ENCODE data around the gene TRIM72.

DNA sequence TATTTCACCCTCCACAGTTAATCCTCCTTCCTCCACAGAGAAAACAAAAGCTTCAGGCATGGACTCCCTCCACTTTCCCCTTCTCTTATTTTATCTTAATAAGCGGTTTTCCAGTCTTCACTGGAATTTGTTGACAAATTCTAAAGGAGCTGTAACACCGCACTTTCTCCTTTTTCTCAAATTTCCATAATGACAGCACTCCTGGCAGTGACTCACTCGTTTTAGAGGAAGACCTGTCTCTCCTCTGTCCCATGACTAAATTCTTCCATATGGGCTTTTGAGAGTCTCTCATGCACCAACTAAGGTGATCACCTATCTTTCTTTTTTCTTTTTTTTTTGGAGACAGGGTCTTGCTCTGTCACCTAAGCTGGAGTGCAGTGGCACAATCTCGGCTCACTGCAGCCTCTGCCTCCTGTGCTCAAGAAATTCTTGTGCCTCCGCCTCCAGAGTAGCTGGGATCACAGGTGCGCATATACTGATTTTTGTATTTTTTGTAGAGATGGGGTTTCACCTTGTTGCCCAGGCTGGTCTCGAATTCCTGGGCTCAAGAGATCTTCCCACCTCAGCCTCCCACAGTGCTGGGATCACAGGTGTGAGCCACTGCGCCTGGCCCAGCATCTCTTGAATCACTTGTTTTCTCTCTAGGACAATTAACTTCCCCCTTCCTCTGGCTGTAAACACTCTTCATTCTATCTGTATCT is 53.6 kb downstream of the TRIM72 start:
- TF ChIP-seq, protein P1, sequence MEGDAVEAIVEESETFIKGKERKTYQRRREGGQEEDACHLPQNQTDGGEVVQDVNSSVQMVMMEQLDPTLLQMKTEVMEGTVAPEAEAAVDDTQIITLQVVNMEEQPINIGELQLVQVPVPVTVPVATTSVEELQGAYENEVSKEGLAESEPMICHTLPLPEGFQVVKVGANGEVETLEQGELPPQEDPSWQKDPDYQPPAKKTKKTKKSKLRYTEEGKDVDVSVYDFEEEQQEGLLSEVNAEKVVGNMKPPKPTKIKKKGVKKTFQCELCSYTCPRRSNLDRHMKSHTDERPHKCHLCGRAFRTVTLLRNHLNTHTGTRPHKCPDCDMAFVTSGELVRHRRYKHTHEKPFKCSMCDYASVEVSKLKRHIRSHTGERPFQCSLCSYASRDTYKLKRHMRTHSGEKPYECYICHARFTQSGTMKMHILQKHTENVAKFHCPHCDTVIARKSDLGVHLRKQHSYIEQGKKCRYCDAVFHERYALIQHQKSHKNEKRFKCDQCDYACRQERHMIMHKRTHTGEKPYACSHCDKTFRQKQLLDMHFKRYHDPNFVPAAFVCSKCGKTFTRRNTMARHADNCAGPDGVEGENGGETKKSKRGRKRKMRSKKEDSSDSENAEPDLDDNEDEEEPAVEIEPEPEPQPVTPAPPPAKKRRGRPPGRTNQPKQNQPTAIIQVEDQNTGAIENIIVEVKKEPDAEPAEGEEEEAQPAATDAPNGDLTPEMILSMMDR (conservative IDR thresholded peaks at IDR 0.05 in 1 of 2, IDR thresholded peaks at IDR 0.05 in 1 of 2; ENCODE audit: extremely low read depth in 1 of 2, insufficient read depth in 1 of 2, low read depth in 1 of 2, low read length in 2 of 2): no peak
- TF ChIP-seq EZH2 (IDR thresholded peaks at IDR 0.05; ENCODE audit: borderline replicate concordance, low read length): no peak
